Measurements from ENCODE around the gene CPED1.

CPED1 gene

GRCh38 chr7:121077165-121077630 lies 88.7 kb downstream of the CPED1 start:
- no peak overlapping the region for H3K27ac Mint-ChIP-seq
- no peaks in the 10 kb centered on the region for H3K4me1 Mint-ChIP-seq
- no peaks in the 10 kb centered on the region for H3K9me3 Mint-ChIP-seq
- H3K4me3 Mint-ChIP-seq: no peak overlapping the region
- no peaks in the 10 kb centered on the region for H3K36me3 Mint-ChIP-seq
- H3K27me3 Mint-ChIP-seq: peaks cover 7% of the 10 kb centered on the region
- no peak for DNase-seq
- CTCF ChIA-PET: interaction anchor here (0.7 to 2.2 kb wide), 3 partner anchors 10 to 89 kb away, joined by 3 to 11 read pairs (median 4); partner anchors contain the start of gene CPED1

DNA sequence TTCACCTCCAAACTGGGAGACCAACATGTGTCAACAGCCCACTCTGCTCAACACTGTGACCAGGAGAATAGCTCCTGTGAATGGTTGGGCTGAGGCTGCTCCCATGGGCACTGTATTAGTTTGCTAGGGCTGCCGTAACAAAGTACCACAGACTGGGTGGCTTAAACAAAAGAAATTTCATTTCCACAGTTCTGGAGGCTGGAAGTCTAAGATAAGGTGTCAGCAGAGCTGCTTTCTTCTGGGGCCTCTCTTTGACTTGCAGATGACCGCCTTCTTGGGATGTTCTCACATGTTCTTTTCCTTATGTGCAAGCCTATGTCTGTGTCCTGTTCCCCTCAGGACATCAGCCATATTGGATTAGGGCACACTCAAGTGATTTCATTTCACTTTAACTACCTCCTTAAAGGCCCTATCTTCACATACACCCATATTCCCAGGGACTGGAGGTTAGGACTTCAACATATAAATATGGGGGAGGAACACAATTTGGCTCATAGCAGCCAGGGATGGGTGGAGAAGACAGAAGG lies 90.3 kb downstream of the CPED1 start:
- peaks cover 7% of the 10 kb centered on the region for H3K27me3 Mint-ChIP-seq
- H3K36me3 Mint-ChIP-seq: no peaks in the 10 kb centered on the region
- H3K4me1 Mint-ChIP-seq: no peaks in the 10 kb centered on the region
- CTCF ChIA-PET: interaction anchor here (1.4 kb wide), 1 partner anchor 101 kb away, joined by 3 read pairs; no protein-coding TSS in a partner anchor
- DNase-seq: no peak
- H3K4me3 Mint-ChIP-seq: no peak overlapping the region
- no peaks in the 10 kb centered on the region for H3K9me3 Mint-ChIP-seq
- no peak overlapping the region for H3K27ac Mint-ChIP-seq

- CTCF ChIA-PET: interaction anchor here (1.4 kb wide), 1 partner anchor 101 kb away, joined by 3 read pairs; no protein-coding TSS in a partner anchor
- H3K27ac Mint-ChIP-seq: no peak overlapping the region
- no peaks in the 10 kb centered on the region for H3K4me1 Mint-ChIP-seq
- no peaks in the 10 kb centered on the region for H3K9me3 Mint-ChIP-seq
- no peak for DNase-seq
- H3K27me3 Mint-ChIP-seq: peaks cover 7% of the 10 kb centered on the region
- no peak overlapping the region for H3K4me3 Mint-ChIP-seq
- H3K36me3 Mint-ChIP-seq: no peaks in the 10 kb centered on the region
Measured at GRCh38 chr7:121079425-121080169, 91.1 kb downstream of the CPED1 start.

GRCh38 chr7:121080257-121080912 lies 91.9 kb downstream of the CPED1 start:
- H3K36me3 Mint-ChIP-seq: no peaks in the 10 kb centered on the region
- H3K4me1 Mint-ChIP-seq: no peaks in the 10 kb centered on the region
- CTCF ChIA-PET: interaction anchor here (1.0 to 4.0 kb wide), 4 partner anchors 9 to 274 kb away, joined by 3 to 50 read pairs (median 5); partner anchors contain the start of gene CPED1
- no peak overlapping the region for H3K27ac Mint-ChIP-seq
- peaks cover 7% of the 10 kb centered on the region for H3K27me3 Mint-ChIP-seq
- H3K9me3 Mint-ChIP-seq: no peaks in the 10 kb centered on the region
- no peak for DNase-seq
- no peak overlapping the region for H3K4me3 Mint-ChIP-seq

- no peak overlapping the region for H3K27ac Mint-ChIP-seq
- H3K36me3 Mint-ChIP-seq: no peaks in the 10 kb centered on the region
- H3K4me3 Mint-ChIP-seq: no peak overlapping the region
- CTCF ChIA-PET: interaction anchor here (0.8 to 4.0 kb wide), 5 partner anchors 10 to 289 kb away, joined by 3 to 50 read pairs (median 4); partner anchors contain the start of gene CPED1
- H3K9me3 Mint-ChIP-seq: no peaks in the 10 kb centered on the region
- H3K27me3 Mint-ChIP-seq: peaks cover 7% of the 10 kb centered on the region
- H3K4me1 Mint-ChIP-seq: no peaks in the 10 kb centered on the region
- no peak for DNase-seq
Measured at GRCh38 chr7:121080913-121081326, 92.4 kb downstream of the CPED1 start.

DNA sequence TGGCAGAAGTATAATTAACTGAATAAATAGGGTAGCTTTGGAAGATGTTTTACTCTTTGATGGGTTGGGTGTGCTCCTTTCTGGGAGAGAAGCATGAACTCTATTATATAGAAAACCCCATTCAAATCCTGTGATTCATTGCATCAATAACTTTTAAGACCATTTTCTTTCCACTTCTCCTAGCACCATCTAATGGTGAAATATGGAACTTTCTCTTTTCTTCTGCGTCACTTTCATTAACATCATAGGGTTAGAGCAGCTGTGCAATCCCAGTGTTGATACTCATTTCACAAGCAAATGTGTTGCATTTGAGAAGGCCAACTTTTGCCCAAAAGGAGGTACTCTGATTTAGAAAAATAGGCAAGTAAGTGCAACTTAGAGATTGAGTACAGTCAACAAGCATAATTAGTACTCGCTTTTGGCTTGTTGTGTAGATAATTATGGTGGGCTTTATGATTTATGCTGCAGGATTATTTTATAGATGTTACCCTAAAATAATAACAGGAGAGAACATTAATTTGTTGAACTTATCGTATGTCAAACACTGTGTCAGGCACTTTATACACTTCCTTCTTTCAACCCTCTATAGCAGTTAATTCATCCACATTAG lies 92.9 kb downstream of the CPED1 start:
- no peaks in the 10 kb centered on the region for H3K4me1 Mint-ChIP-seq
- no peaks in the 10 kb centered on the region for H3K36me3 Mint-ChIP-seq
- no peak for DNase-seq
- no peaks in the 10 kb centered on the region for H3K9me3 Mint-ChIP-seq
- no peak overlapping the region for H3K4me3 Mint-ChIP-seq
- H3K27me3 Mint-ChIP-seq: peaks cover 9% of the 10 kb centered on the region
- H3K27ac Mint-ChIP-seq: no peak overlapping the region
- CTCF ChIA-PET: interaction anchor here (0.8 to 4.0 kb wide), 11 partner anchors 10 to 291 kb away, joined by 3 to 50 read pairs (median 4); partner anchors contain the start of gene CPED1

GRCh38 chr7:121082400-121083101 lies 94.0 kb downstream of the CPED1 start:
- H3K4me1 Mint-ChIP-seq: no peaks in the 10 kb centered on the region
- H3K4me3 Mint-ChIP-seq: no peak overlapping the region
- no peaks in the 10 kb centered on the region for H3K9me3 Mint-ChIP-seq
- DNase-seq: no peak
- H3K27me3 Mint-ChIP-seq: peaks cover 12% of the 10 kb centered on the region
- no peak overlapping the region for H3K27ac Mint-ChIP-seq
- CTCF ChIA-PET: interaction anchor here (0.9 to 4.0 kb wide), 8 partner anchors 10 to 292 kb away, joined by 3 to 50 read pairs (median 4); partner anchors contain the start of gene CPED1
- no peaks in the 10 kb centered on the region for H3K36me3 Mint-ChIP-seq

GRCh38 chr7:121083138-121083789 lies 94.8 kb downstream of the CPED1 start:
- H3K36me3 Mint-ChIP-seq: no peaks in the 10 kb centered on the region
- no peak overlapping the region for H3K4me3 Mint-ChIP-seq
- no peak for DNase-seq
- CTCF ChIA-PET: interaction anchor here (1.0 to 4.0 kb wide), 4 partner anchors 9 to 277 kb away, joined by 3 to 50 read pairs (median 5); partner anchors contain the start of gene CPED1
- peaks cover 12% of the 10 kb centered on the region for H3K27me3 Mint-ChIP-seq
- H3K9me3 Mint-ChIP-seq: no peaks in the 10 kb centered on the region
- no peaks in the 10 kb centered on the region for H3K4me1 Mint-ChIP-seq
- no peak overlapping the region for H3K27ac Mint-ChIP-seq

DNA sequence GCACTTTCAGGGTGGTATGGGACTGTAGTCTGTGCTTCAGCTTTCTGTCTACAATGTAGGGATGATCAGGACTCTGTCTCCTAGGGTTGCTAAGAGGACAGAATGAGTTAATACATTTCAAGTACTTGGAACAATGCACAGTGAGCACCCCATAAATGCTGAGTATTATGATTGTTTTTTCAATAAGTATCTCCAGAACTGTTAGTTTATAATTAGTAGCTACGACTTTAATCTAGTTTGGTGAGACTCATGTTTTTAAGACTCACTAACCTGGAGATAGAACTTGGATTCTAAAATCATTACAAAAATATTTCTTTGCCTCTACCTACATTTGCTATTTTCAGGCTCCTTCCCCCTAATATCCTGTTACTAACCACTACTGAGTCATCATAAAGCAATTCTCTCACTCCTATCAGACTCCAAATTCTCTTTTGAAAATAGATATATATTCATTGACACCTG lies 95.3 kb downstream of the CPED1 start:
- CTCF ChIA-PET: interaction anchor here (2.8 to 4.0 kb wide), 2 partner anchors 97 to 292 kb away, joined by 10 to 50 read pairs; partner anchors contain the start of gene CPED1
- no peaks in the 10 kb centered on the region for H3K9me3 Mint-ChIP-seq
- H3K27me3 Mint-ChIP-seq: peaks cover 7% of the 10 kb centered on the region
- no peak for DNase-seq
- no peaks in the 10 kb centered on the region for H3K4me1 Mint-ChIP-seq
- H3K36me3 Mint-ChIP-seq: no peaks in the 10 kb centered on the region
- no peak overlapping the region for H3K4me3 Mint-ChIP-seq
- no peak overlapping the region for H3K27ac Mint-ChIP-seq

GRCh38 chr7:121084256-121084655 lies 95.7 kb downstream of the CPED1 start:
- no peak for DNase-seq
- CTCF ChIA-PET: interaction anchor here (2.8 to 4.0 kb wide), 2 partner anchors 97 to 292 kb away, joined by 10 to 50 read pairs; partner anchors contain the start of gene CPED1
- H3K27ac Mint-ChIP-seq: no peak overlapping the region

GRCh38 chr7:121084748-121085336 lies 96.3 kb downstream of the CPED1 start:
- H3K4me3 Mint-ChIP-seq: no peak overlapping the region
- H3K4me1 Mint-ChIP-seq: no peaks in the 10 kb centered on the region
- CTCF ChIA-PET: interaction anchor here (2.8 kb wide), 1 partner anchor 293 kb away, joined by 10 read pairs; no protein-coding TSS in a partner anchor
- no peak overlapping the region for H3K27ac Mint-ChIP-seq
- no peaks in the 10 kb centered on the region for H3K36me3 Mint-ChIP-seq
- DNase-seq: no peak
- no peaks in the 10 kb centered on the region for H3K9me3 Mint-ChIP-seq
- peaks cover 5% of the 10 kb centered on the region for H3K27me3 Mint-ChIP-seq

More at GRCh38 chr7:121084256-121084655, 95.7 kb downstream of the CPED1 start:
- Mint-ChIP-seq H3K27me3 (peaks cover 5% of the 10 kb centered on the region), H3K9me3 (no peaks in the 10 kb centered on the region), H3K4me1 (no peaks in the 10 kb centered on the region), H3K36me3 (no peaks in the 10 kb centered on the region), H3K4me3 (no peak overlapping the region)

DNA sequence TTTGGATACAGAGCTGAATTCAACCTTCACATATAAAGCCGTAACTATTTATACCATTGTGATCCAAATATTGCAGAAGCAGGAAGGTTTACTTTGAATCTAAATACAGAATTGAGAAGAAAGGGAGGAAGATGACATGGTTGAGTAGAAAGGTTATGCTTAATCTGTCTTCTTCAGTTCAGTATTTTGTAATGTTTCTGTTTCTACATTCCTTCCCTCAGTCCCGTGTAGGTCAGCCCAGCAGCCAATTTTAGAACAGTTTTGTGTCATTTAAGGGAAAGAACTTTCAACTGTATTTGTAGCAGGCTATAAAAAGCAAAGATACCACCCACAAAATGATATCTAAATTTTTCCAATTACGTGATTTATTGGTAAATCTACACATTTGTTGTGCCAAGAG lies 97.4 kb downstream of the CPED1 start:
- Mint-ChIP-seq H3K4me1 (no peaks in the 10 kb centered on the region), H3K4me3 (no peak overlapping the region)

More for the DNA sequence above, 97.4 kb downstream of the CPED1 start:
- Mint-ChIP-seq H3K9me3 (no peaks in the 10 kb centered on the region), H3K36me3 (no peaks in the 10 kb centered on the region), H3K27ac (no peak overlapping the region), H3K27me3 (peaks cover 5% of the 10 kb centered on the region)
- DNase-seq: no peak
- CTCF ChIA-PET: interaction anchor here (2.8 kb wide), 1 partner anchor 294 kb away, joined by 10 read pairs; no protein-coding TSS in a partner anchor
